8988T (cell line): ENCODE data around the gene LRR1.
"Not testable (repeated sequence)": the region's sequence is repeated elsewhere in the genome, so short reads cannot be mapped to it uniquely, and the experiment has no call there.

Experiments used
- DNase-seq: peaks from one replicate; pipeline ENCODE4 v3.0.0; 2011

LRR1 gene

DNA sequence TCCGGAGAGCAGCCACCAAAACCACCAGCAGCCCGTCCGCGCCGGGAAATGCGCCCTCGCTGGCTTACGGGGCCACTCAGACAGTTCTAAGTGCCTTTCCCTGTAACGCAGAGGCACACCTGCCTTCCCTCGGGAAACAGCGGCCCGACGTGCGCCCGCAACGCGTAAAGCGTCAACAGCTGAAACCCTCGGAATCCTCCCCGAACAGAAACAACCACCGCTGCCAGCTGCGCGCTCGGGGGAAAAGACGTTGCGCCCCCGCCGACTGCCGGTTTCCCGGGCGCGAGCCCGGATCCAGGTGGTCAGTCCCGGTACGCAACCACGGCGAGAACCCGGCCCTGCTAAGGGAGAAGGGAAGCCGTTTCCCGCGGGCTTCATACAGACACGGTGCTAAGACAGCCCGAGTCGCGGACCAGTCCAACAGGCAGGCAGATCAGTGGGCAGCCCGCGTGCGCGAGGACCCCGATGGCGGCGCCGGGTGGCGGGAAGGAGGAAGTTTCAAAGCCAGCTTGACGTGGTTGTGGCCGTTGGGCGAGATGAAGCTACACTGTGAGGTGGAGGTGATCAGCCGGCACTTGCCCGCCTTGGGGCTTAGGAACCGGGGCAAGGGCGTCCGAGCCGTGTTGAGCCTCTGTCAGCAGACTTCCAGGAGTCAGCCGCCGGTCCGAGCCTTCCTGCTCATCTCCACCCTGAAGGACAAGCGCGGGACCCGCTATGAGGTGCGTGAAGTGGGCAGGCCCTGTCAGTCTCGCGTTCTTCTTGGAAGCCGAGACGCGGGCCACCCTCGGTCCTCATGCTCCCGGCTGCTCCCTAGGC is at the start of gene LRR1:
Gene LRR1, plus strand, starts transcription at position 456 of the 816 bp plus-strand sequence. Its CDS starts 81 bp downstream, at position 537.
- DNase-seq, result peak; percentile 59

DNA sequence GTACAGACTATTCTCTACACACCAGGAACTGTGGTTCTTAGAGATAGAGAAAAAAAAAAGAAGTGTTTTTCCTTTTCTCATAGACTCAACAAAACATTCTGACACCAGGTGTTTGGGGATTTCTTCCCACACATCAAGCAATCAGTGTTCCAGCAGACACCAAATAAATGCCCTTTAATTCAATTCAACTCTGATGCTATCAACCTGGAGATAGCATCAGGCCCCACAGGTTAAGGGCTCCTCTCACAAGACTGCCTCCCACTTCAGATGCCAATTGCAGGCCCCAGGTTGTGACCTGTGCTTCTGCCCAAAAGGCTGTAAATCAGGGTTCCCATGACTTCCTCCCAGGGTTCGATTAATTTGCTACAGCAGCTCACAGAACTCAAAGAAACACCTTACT is 49.3 kb upstream of the LRR1 start:
- no peak for DNase-seq

DNA sequence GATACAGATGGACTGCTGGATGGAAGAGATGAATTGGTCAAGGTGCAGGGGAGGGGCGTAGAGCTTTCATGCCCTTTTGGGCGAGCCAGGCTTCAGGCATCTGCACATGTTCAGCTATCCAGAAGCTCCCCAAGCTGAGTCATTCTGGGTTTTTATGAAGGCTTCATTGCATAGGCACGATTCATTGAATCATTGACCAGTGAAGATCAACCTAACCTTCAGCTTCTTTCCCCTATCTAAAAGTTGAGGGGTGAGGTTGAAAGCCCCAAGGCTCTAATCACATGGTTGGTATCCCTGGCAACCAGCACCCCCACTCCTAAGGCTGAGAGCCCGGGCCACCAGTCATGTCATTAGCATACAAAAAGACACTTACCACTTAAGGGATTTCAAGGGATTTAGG is 48.9 kb upstream of the LRR1 start:
- no peak for DNase-seq

- peak; percentile 26 for DNase-seq
Measured at GRCh38 chr14:49550286-49551184, 48.2 kb upstream of the LRR1 start.

- DNase-seq, result no peak
Measured at GRCh38 chr14:49551569-49551968, 47.2 kb upstream of the LRR1 start.

DNA sequence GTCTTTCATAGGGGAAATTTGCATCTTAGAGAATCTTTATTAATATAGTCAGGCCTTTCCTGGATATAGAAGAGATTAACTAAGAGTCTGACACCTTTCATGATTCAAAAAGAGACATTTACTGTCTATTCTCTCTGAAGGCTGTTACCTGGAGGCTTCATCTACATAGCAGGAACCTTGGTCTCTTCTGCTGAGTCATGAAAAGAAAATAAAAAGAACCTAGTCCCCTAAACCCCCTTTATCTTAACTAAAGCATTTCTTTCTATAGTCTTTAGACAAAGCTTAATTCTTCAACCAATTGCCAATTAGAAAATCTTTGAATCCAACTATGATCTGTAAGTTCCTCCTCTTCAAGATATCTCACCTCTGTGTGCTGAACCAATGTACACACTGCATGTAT is 45.6 kb upstream of the LRR1 start:
- no peak for DNase-seq

DNA sequence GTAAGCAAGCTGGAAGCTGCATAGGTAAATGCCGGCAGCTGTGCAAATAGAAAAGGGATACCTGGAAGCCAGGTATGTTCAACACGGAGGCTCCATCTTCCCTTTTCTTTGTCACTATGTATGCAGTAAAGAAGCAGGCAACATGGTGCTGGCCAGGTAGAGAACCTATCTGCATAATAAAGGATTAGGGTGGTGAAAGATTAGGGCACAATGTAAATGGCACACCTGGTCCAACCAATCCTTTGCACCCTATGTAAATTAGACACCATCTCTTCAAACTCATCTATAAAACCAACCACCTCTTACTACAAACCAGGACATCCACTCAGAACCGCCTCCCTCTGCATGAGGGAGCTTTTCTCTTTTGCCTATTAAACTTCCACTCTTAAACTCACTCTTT is 44.8 kb upstream of the LRR1 start:
- no peak for DNase-seq

DNA sequence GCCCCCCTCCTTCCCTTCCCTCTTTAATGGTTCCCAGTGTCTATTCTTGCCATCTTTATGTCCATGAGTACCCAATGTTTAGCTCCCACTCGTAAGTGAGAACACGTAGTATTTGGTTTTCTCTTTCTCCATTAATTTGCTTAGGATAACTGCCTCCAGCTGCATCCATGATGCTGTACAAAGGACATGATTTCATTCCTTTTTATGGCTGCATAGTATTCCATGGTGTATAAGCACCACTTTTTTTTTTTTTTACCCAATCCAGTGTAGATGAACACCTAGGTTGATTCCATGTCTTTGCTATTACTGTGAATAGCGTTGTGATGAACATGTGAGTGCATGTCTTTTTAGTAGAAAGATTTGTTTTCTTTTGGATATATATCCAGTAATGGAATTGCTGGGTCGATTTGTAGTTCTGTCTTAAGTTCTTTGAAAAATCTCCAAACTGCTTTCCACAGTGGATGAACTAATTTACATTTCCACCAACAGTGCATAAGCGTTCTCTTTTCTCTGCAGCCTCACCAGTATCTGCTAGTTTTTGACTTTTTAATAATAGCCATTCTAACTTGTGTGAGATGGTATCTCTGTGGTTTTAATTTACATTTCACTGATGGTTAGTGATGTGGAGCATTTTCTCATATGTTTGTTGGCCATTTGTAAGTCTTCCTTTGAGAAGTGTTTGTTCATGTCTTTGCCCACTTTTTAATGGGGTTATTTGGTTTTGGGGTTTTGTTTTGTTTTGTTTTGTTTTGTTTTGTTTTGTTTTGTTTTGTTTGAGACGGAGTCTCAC is 38.6 kb upstream of the LRR1 start:
- no peak for DNase-seq

- DNase-seq, result no peak
Measured at GRCh38 chr14:49566714-49567113, 32.0 kb upstream of the LRR1 start.

DNA sequence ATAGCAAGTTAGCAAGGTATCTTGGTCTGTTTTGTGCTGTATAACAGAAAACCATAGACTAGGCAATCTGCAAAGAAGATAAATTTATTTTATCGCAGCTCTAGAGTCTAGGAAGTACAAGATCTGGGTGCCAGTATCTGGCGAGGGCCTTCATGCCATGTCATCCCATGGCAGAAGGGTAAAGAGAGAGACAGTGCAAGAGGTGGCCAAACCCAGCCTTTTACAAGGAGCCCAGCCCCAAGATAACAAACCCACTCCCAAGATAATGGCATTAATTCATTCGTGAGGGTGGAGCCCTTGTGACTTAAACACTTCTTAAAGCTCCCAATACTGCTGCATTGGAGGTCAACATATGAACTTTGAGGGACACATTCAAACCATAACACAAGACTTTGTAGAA is 29.5 kb upstream of the LRR1 start:
- DNase-seq, result no peak

DNA sequence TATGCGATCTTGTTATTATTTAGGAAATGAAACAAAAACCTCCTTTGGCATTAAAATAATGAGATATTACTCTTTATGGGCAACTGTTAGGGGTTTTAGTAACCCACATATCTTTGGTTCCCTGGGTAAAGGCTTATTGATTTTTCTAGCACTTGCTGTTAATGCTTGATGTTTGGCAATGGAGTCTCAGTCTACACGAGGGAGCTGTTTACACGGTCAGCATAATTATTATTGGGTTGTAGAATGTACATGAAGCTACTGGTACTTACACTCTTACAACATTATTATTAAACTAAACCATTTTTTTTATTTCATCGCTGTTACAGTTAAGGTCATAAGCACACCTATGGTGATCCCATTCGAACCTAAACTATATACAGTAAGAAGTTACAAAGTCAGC is 24.7 kb upstream of the LRR1 start:
- no peak for DNase-seq

GRCh38 chr14:49578141-49578540 is 20.6 kb upstream of the LRR1 start:
- no peak for DNase-seq

GRCh38 chr14:49579841-49580240 is 18.9 kb upstream of the LRR1 start:
- DNase-seq, result no peak

GRCh38 chr14:49581209-49582112 is 17.3 kb upstream of the LRR1 start:
- DNase-seq, result no peak

- no peak for DNase-seq
Measured at GRCh38 chr14:49582113-49582977, 16.4 kb upstream of the LRR1 start.

- DNase-seq, result no peak
Measured at GRCh38 chr14:49583629-49584028, 15.1 kb upstream of the LRR1 start.

DNA sequence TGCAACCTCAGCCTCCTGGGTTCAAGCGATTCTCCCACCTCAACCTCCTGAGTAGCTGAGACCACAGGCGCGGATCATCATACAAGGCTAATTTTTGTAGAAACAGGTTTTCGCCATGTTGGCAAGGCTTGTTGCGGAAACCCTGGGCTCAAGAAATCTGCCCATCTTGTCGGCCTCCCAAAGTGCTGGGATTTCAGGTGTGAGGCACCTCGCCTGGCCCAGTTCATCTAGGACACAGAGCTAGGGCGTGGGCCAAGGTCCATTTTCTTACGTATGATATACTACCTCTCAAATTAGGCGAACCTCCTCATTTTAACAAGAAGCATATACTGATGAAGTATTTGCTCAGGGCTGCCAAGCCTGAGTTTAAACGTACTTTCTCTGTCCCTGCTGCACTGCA is 14.7 kb upstream of the LRR1 start:
- no peak for DNase-seq

DNA sequence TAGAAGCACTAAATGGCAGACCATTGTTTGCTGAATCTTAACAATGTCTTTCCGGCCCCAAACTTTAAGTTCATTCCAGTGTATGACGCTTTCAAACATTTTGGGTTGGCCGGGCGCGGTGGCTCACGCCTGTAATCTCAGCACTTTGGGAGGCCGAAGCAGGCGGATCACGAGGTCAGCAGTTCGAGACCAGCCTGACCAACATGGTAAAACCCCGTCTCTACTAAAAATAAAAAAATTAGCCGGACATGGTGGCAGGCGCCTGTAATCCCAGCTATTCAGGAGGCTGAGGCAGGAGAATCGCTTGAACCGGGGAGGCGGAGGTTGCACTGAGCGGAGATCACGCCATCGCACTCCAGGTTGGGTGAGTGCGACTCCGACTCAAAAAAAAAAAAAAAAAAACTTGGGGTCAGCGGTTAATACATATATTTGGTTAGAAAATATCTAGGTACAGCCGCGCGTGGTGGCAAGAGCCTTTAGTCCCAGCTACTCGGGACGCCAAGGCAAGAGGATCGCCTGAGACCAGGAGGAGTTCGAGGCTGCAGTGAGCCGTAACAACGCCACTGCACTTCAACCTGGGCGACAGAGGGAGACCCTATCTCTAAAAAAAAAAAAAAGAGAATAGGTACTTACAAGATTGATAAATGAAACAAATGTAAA is 13.6 kb upstream of the LRR1 start:
- not testable (repeated sequence) for DNase-seq

- DNase-seq, result peak; percentile 64
Measured at GRCh38 chr14:49585803-49586672, 12.7 kb upstream of the LRR1 start, which contains the start of gene RPS29. Gene RPS29 (minus strand): TSS chr14:49586380. CDS start chr14:49586346, 34 bp downstream.
